ENCODE measurements around the gene PRSS8.

Gene PRSS8

GRCh38 chr16:31120129-31120528, 15.4 kb downstream of the PRSS8 start:
- peaks cover 29% of the 10 kb centered on the region for H3K4me1 ChIP-seq (ENCODE audit: insufficient read depth, low read length)
- no peak overlapping the region for H2AFZ ChIP-seq (ENCODE audit: low read depth, low read length)
- no peak overlapping the region for H3K9ac ChIP-seq (ENCODE audit: low read depth, low read length)
- no peak overlapping the region for H3K4me3 ChIP-seq (ENCODE audit: low read depth in 1 of 2, low read length in 2 of 2)
- H3K36me3 ChIP-seq (ENCODE audit: insufficient read depth, low read length): peaks cover 54% of the 10 kb centered on the region
- DNase-seq: no peak
- H3K9me3 ChIP-seq (ENCODE audit: insufficient read depth, low read length, severe bottlenecking): no peaks in the 10 kb centered on the region
- no peak overlapping the region for H3K27ac ChIP-seq (ENCODE audit: low read length)
- no peaks in the 10 kb centered on the region for H3K27me3 ChIP-seq (ENCODE audit: insufficient read depth, low read length, poor library complexity)
- TF ChIP-seq EZH2 (IDR thresholded peaks at IDR 0.05; ENCODE audit: borderline replicate concordance, low read depth, low read length, severe bottlenecking) (no peak), CTCF (IDR thresholded peaks at IDR 0.05; ENCODE audit: borderline replicate concordance, extremely low read depth, low read length, poor library complexity, severe bottlenecking) (no peak)
- H3K79me2 ChIP-seq (ENCODE audit: insufficient read depth, low read length): peaks cover 34% of the 10 kb centered on the region
- H4K20me1 ChIP-seq (ENCODE audit: insufficient read depth, low read length): peaks cover 16% of the 10 kb centered on the region
- no peak for ATAC-seq (ENCODE audit: insufficient read depth, low read depth)
- H3K4me2 ChIP-seq (ENCODE audit: insufficient read depth, low read length): no peak overlapping the region

DNA sequence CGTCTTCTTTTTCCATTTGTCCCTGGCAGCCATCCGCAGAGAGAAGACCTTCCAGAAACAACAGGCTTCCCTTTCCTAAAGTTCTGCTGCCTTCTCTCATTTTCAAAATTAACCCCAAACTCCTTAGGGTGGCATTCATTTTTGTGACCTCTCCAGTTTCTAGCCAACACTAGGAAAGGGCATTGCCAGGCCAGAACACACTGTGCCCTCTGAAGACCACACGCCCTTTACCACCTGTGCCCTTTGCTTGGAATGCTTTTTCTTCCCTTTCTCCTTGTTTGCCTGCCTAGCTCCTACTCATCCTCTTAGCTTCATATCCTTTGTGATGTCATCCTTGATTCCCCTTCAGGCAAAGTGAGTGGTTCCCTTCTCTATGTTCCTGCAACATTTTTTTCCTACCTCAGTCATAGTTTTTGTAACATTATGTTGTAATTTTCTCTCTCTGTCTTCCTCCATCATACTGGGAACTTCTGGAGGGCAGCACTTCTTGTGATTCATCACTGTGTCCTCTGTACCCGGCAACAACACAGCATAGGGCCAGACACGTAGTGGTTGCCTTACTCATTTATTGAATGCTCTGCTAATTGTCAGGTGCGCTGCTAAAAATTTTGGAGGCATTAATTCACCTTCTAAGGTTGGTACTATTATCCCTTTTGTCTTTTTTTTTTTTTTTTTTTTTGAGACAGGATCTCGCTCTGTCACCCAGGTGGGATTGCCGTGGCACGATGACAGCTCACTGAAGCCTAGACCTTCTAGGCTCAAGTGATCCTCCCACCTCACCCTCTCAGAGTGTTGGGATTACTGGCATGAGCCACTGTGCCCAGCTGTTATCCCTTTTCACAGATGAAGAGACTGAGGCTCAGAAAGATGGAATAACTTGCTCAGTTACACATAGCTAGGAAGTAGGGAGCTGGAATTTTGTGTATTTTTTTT, 17.0 kb downstream of the PRSS8 start:
- H3K27me3 ChIP-seq (ENCODE audit: insufficient read depth, low read length, poor library complexity): no peaks in the 10 kb centered on the region
- H3K9me3 ChIP-seq (ENCODE audit: insufficient read depth, low read length, severe bottlenecking): no peaks in the 10 kb centered on the region
- H3K27ac ChIP-seq (ENCODE audit: low read length): peak overlapping the region; percentile 58
- peak overlapping the region; percentile 92 for H3K4me2 ChIP-seq (ENCODE audit: insufficient read depth, low read length)
- H4K20me1 ChIP-seq (ENCODE audit: insufficient read depth, low read length): peaks cover 16% of the 10 kb centered on the region
- peaks cover 34% of the 10 kb centered on the region for H3K79me2 ChIP-seq (ENCODE audit: insufficient read depth, low read length)
- H2AFZ ChIP-seq (ENCODE audit: low read depth, low read length): peak overlapping the region; percentile 21; the same call in 1 of the 2 replicates
- H3K36me3 ChIP-seq (ENCODE audit: insufficient read depth, low read length): peaks cover 46% of the 10 kb centered on the region
- peak overlapping the region; percentile 39 to 62 for H3K4me3 ChIP-seq (ENCODE audit: low read depth in 1 of 2, low read length in 2 of 2)
- H3K4me1 ChIP-seq (ENCODE audit: insufficient read depth, low read length): peaks cover 29% of the 10 kb centered on the region
- peak overlapping the region; percentile 56 for H3K9ac ChIP-seq (ENCODE audit: low read depth, low read length)
- ATAC-seq (ENCODE audit: insufficient read depth, low read depth): no peak
- DNase-seq: no peak
- TF ChIP-seq CTCF (IDR thresholded peaks at IDR 0.05; ENCODE audit: borderline replicate concordance, extremely low read depth, low read length, poor library complexity, severe bottlenecking): no peak
- no peak for TF ChIP-seq EZH2 (IDR thresholded peaks at IDR 0.05; ENCODE audit: borderline replicate concordance, low read depth, low read length, severe bottlenecking)

DNA sequence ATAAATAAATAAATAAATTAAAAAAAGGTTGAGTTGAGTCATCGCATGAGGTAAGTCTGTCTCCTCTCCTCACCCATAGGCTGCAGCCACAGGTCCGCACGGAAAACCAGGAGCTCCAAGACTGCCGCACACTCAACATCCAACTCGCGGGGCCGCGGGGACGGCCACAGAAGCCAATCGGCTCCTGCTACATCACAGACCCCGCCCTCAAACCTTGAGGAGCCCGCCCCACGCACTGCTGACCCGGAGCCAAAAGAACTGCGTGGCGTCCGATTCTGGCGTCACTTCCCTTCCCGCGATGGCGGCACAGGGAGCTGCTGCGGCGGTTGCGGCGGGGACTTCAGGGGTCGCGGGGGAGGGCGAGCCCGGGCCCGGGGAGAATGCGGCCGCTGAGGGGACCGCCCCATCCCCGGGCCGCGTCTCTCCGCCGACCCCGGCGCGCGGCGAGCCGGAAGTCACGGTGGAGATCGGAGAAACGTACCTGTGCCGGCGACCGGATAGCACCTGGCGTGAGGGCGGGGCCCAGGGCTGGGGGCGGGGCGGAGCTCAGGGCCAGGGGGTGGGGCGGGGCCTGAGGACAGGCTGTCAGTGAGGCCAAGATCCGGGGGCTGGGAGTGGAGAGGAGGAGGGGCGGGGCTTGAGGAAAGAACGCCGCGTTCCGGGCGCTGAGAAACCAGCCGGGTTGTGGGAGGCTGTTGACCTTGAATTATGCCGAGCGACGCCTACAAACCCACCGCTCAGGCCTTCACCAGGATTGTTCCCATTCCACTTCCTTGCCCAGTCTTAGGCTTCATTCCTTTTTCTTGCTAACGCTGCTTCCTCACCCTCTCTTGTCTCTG, 17.9 kb downstream of the PRSS8 start, which contains the start of gene KAT8:
KAT8 (plus strand) TSS at position 281 of the 839 bp plus-strand sequence; CDS start at position 299, 18 bp downstream.
- H4K20me1 ChIP-seq (ENCODE audit: insufficient read depth, low read length): peaks cover 16% of the 10 kb centered on the region
- ATAC-seq (ENCODE audit: insufficient read depth, low read depth) (peak; percentile 94), DNase-seq (peak; percentile 98)
- H3K27ac ChIP-seq (ENCODE audit: low read length): peak within 1 kb of the TSS; percentile 84
- peak within 1 kb of the TSS; percentile 69; the same call in 1 of the 2 replicates for H2AFZ ChIP-seq (ENCODE audit: low read depth, low read length)
- H3K9me3 ChIP-seq (ENCODE audit: insufficient read depth, low read length, severe bottlenecking): no peaks in the 10 kb centered on the region
- peaks cover 50% of the 10 kb centered on the region for H3K36me3 ChIP-seq (ENCODE audit: insufficient read depth, low read length)
- H3K4me3 ChIP-seq (ENCODE audit: low read depth in 1 of 2, low read length in 2 of 2): peak within 1 kb of the TSS; percentile 62
- H3K79me2 ChIP-seq (ENCODE audit: insufficient read depth, low read length): peaks cover 34% of the 10 kb centered on the region
- H3K4me1 ChIP-seq (ENCODE audit: insufficient read depth, low read length): peaks cover 29% of the 10 kb centered on the region
- H3K9ac ChIP-seq (ENCODE audit: low read depth, low read length): peak within 1 kb of the TSS; percentile 56
- H3K4me2 ChIP-seq (ENCODE audit: insufficient read depth, low read length): peak within 1 kb of the TSS; percentile 92
- no peaks in the 10 kb centered on the region for H3K27me3 ChIP-seq (ENCODE audit: insufficient read depth, low read length, poor library complexity)
- no peak for TF ChIP-seq EZH2 (IDR thresholded peaks at IDR 0.05; ENCODE audit: borderline replicate concordance, low read depth, low read length, severe bottlenecking)
- TF ChIP-seq CTCF (IDR thresholded peaks at IDR 0.05; ENCODE audit: borderline replicate concordance, extremely low read depth, low read length, poor library complexity, severe bottlenecking): no peak
